Measurements from ENCODE around the gene ZNF764. TPM values are rescaled to one million over a fixed set of nuclear protein-coding genes. Genes with fewer than 3 reads are reported as not detected.

Gene ZNF764
- total RNA-seq, 1 donor from 2014 or later = 21.2 TPM

DNA sequence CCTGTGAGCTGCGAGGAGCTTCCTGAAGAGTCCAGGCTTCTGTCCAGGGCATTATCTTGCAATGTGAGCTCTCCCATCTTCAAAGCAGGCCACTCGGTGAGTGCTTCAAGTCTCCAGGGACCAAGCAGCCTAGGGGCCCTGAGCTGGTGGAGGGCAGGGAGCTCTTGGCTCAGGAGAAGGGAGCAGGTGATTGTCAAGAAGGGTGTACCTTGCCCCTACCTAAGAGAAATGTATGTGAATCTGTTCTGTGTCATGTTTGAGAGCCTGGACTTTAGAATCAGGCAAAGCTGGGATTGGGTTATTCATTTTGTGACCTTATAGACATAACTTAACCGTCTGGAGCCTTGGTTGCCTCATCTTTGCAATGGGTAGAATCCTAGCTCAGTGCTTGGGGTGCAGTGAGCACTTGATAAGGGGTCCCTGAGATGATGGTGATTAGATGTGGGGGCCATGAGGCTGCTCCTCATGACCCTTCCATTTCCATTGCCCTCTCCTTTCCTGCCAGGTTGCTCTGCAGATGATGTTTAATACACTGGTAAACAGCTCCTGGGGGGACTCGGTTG, 47.7 kb downstream of the ZNF764 start:
- Mint-ChIP-seq H3K27ac (peak overlapping the region; percentile 34), H3K36me3 (ENCODE audit: low read depth) (peaks cover 59% of the 10 kb centered on the region), H3K9me3 (no peaks in the 10 kb centered on the region), H3K4me1 (ENCODE audit: low read depth) (peaks cover 7% of the 10 kb centered on the region), H3K4me3 (no peak overlapping the region), H3K27me3 (ENCODE audit: insufficient read depth) (no peaks in the 10 kb centered on the region)
- intact Hi-C loops (cut with micrococcal nuclease) = loop anchor here (5.0 kb wide), 1 partner anchor 33 kb away; no protein-coding TSS in a partner anchor
- DNase-seq (ENCODE audit: low spot score) = no peak

DNA sequence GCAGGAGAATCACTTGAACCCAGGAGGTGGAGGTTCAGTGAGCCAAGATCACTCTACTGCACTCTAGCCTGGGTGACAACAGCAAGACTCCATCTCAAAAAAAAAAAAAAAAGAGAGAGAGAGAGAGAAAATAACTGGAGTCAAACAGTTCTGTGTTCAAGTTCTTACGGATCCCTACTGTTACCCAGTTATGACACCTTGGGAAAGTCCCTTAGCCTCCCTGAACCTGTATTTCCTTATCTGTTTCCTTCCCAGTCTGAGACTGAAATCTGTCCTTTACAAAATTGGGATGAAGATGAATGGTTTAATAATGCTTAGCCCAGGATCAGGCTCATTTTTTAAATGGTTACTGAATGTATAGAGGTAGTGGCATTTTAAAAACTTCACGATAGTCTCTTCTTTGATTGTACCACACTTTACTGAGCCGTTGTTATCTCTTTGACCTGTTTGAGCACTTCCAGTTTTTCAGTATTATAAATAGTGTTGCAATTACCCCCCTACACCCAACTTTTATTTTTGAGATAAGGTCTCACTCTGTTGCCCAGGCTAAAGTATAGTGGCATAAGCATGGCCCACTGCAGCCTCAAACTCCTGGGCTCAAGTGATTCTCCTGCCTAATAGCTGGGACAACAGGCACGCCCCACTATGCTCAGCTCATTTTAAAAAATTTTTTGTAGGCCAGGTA, 49.0 kb downstream of the ZNF764 start:
- intact Hi-C loops (cut with micrococcal nuclease) = no loop called here
- Mint-ChIP-seq H3K27me3 (ENCODE audit: insufficient read depth) (no peaks in the 10 kb centered on the region), H3K27ac (no peak overlapping the region), H3K9me3 (no peaks in the 10 kb centered on the region), H3K36me3 (ENCODE audit: low read depth) (peaks cover 58% of the 10 kb centered on the region), H3K4me3 (no peak overlapping the region), H3K4me1 (ENCODE audit: low read depth) (peaks cover 7% of the 10 kb centered on the region)
- no peak for DNase-seq (ENCODE audit: low spot score)

Other genes with a start within 250 kb of the ZNF764 start
- 100 and 104 TPM in 2 replicates for gene CD2BP2, start 203.1 kb downstream of the ZNF764 start, total RNA-seq
- 68.9 and 73.6 TPM in 2 replicates for gene TBC1D10B, start 187.9 kb downstream of the ZNF764 start, total RNA-seq
- 2.0 and 2.7 TPM in 2 replicates for gene MYL11, start 183.6 kb downstream of the ZNF764 start, total RNA-seq
- gene SEPTIN1, start 175.8 kb downstream of the ZNF764 start, total RNA-seq = 195 and 200 TPM in 2 replicates
- 20.2 and 21.4 TPM in 2 replicates for gene ZNF48, start 163.0 kb downstream of the ZNF764 start, total RNA-seq
- 8.1 and 8.9 TPM in 2 replicates for gene ZNF771, start 150.8 kb downstream of the ZNF764 start, total RNA-seq
- 173 and 178 TPM in 2 replicates for gene DCTPP1, start 128.3 kb downstream of the ZNF764 start, total RNA-seq
- gene SEPHS2, start 112.5 kb downstream of the ZNF764 start, total RNA-seq = 83.4 and 87.2 TPM in 2 replicates
- gene ITGAL, start 85.6 kb downstream of the ZNF764 start, total RNA-seq = 259 and 287 TPM in 2 replicates
- 13.7 and 14.6 TPM in 2 replicates for gene ZNF768, start 31.8 kb downstream of the ZNF764 start, total RNA-seq
- 13.8 and 15.8 TPM in 2 replicates for gene ZNF747, start 23.5 kb downstream of the ZNF764 start, total RNA-seq
- gene ZNF688, start 13.3 kb upstream of the ZNF764 start, total RNA-seq = 7.4 and 9.4 TPM in 2 replicates
- 19.2 and 21.5 TPM in 2 replicates for gene ZNF785, start 27.3 kb upstream of the ZNF764 start, total RNA-seq
- 14.7 TPM in 2 replicates for gene ZNF689, start 52.0 kb upstream of the ZNF764 start, total RNA-seq
- gene PRR14, start 92.6 kb upstream of the ZNF764 start, total RNA-seq = 91.9 and 97.4 TPM in 2 replicates
- gene FBRS, start 100.1 kb upstream of the ZNF764 start, total RNA-seq = 116 and 125 TPM in 2 replicates
- 91.1 and 93.4 TPM in 2 replicates for gene SRCAP, start 140.8 kb upstream of the ZNF764 start, total RNA-seq
- 42.4 and 43.6 TPM in 2 replicates for gene PHKG2, start 190.1 kb upstream of the ZNF764 start, total RNA-seq
- gene CFAP119, start 203.7 kb upstream of the ZNF764 start, total RNA-seq = 4.4 and 5.6 TPM in 2 replicates
- 98.2 and 98.5 TPM in 2 replicates for gene RNF40, start 203.9 kb upstream of the ZNF764 start, total RNA-seq
- gene ZNF629, start 228.8 kb upstream of the ZNF764 start, total RNA-seq = 2.7 and 3.2 TPM in 2 replicates

All from activated T-helper 1 cell treated with anti-CD3 and anti-CD28 coated beads, Interleukin-12 subunit alpha, Interleukin-12 subunit beta, Interleukin-2, Interleukin-4 antibody, amounts not matched to agents 30 ng/mL and 10 ng/mL and 1 ng/mL, durations not matched to agents 14 hours and 24 hours and 36 hours (primary cell).